ENCODE data around the gene EXD3.

EXD3 gene

GRCh38 chr9:137301081-137301947 is 121.6 kb downstream of the EXD3 start:
- DNase-seq: no peak

GRCh38 chr9:137300567-137301080 is 122.3 kb downstream of the EXD3 start:
- DNase-seq: no peak

- DNase-seq: no peak
Observed at GRCh38 chr9:137299938-137300337, 123.0 kb downstream of the EXD3 start.

GRCh38 chr9:137299203-137299565 is 123.8 kb downstream of the EXD3 start:
- no peak for DNase-seq

GRCh38 chr9:137298401-137299202 is 124.4 kb downstream of the EXD3 start:
- DNase-seq: no peak

- no peak for DNase-seq
Observed at GRCh38 chr9:137297966-137298365, 125.0 kb downstream of the EXD3 start.

- DNase-seq: no peak
Observed at GRCh38 chr9:137296670-137297664, 126.0 kb downstream of the EXD3 start.

- no peak for DNase-seq
Observed at GRCh38 chr9:137295849-137296669, 126.9 kb downstream of the EXD3 start.

GRCh38 chr9:137295238-137295811 is 127.6 kb downstream of the EXD3 start:
- peak; percentile 17 for DNase-seq

- no peak for DNase-seq
Observed at GRCh38 chr9:137294681-137295237, 128.2 kb downstream of the EXD3 start.

GRCh38 chr9:137294091-137294680 is 128.8 kb downstream of the EXD3 start:
- DNase-seq: no peak

GRCh38 chr9:137293482-137294090 is 129.4 kb downstream of the EXD3 start:
- DNase-seq: no peak

GRCh38 chr9:137293094-137293481 is 129.9 kb downstream of the EXD3 start:
- DNase-seq: no peak

GRCh38 chr9:137286975-137287383 is 136.0 kb downstream of the EXD3 start:
- no peak for DNase-seq

- no peak for DNase-seq
Observed at GRCh38 chr9:137281345-137282116, 141.4 kb downstream of the EXD3 start.

- DNase-seq: no peak
Observed at GRCh38 chr9:137280474-137281344, 142.3 kb downstream of the EXD3 start.

- no peak for DNase-seq
Observed at GRCh38 chr9:137279741-137280473, 143.1 kb downstream of the EXD3 start.

Data from stimulated activated naive CD4-positive, alpha-beta T cell treated with Interleukin-2 at 50 U/mL for 16 hours (primary cell).